MM.1S (cell line): Measurements from ENCODE around the gene HNRNPLL.

Experiments
- DNase-seq: peaks from one replicate; pipeline ENCODE4 v3.0.0-alpha.2; 2015
- H2AFZ ChIP-seq: fragments of 300-600 bp; sonication (generic); 2 replicates; pipeline ENCODE4 v1.6.0; 2016; ENCODE audit warnings: antibody characterized with exemption, low read length
- H3F3A ChIP-seq: fragments of 300-600 bp; sonication (generic); 2 replicates; pipeline ENCODE4 v1.6.1; 2016; ENCODE audit warnings: mild to moderate bottlenecking, antibody characterized with exemption, low read length, moderate library complexity, mixed read lengths; ENCODE audit not compliant: insufficient read depth
- H3K27ac ChIP-seq: fragments of 300-600 bp; sonication (generic); 2 replicates; pipeline ENCODE4 v1.5.1; 2016; ENCODE audit warnings: mild to moderate bottlenecking, low read length
- H3K27me3 ChIP-seq: fragments of 300-600 bp; sonication (generic); replicated peaks from 2 replicates; pipeline ENCODE4 v1.6.0; 2016; ENCODE audit warnings: low read length; ENCODE audit not compliant: insufficient read depth
- H3K36me3 ChIP-seq: fragments of 300-600 bp; sonication (generic); replicated peaks from 2 replicates; pipeline ENCODE4 v1.6.1; 2016; ENCODE audit warnings: mild to moderate bottlenecking, low read length, mixed read lengths; ENCODE audit not compliant: insufficient read depth
- H3K4me1 ChIP-seq: fragments of 300-600 bp; sonication (generic); 2 replicates; pipeline ENCODE4 v1.6.1; 2016; ENCODE audit warnings: low read length, mixed read lengths
- H3K4me2 ChIP-seq: fragments of 300-600 bp; sonication (generic); 2 replicates; pipeline ENCODE4 v1.6.0; 2016; ENCODE audit warnings: low read depth, low read length
- H3K4me3 ChIP-seq: fragments of 300-600 bp; sonication (generic); 2 replicates; pipeline ENCODE4 v1.5.1; 2016; ENCODE audit warnings: low read length, mixed read lengths
- H3K79me2 ChIP-seq: fragments of 300-600 bp; sonication (generic); 2 replicates; pipeline ENCODE4 v1.6.1; 2016; ENCODE audit warnings: mixed run types, low read length, mixed read lengths
- H3K9ac ChIP-seq: fragments of 300-600 bp; sonication (generic); 2 replicates; pipeline ENCODE4 v1.6.1; 2016; ENCODE audit warnings: low read length, mixed read lengths
- H3K9me2 ChIP-seq: fragments of 300-600 bp; sonication (generic); replicated peaks from 2 replicates; pipeline ENCODE4 v1.6.1; 2016; ENCODE audit warnings: mild to moderate bottlenecking, low read length, mixed read lengths; ENCODE audit not compliant: insufficient read depth
- H3K9me3 ChIP-seq: fragments of 300-600 bp; sonication (generic); replicated peaks from 2 replicates; pipeline ENCODE4 v1.6.1; 2016; ENCODE audit warnings: mild to moderate bottlenecking, low read length, mixed read lengths; ENCODE audit not compliant: insufficient read depth
- H4K20me1 ChIP-seq: fragments of 300-600 bp; sonication (generic); 2 replicates; pipeline ENCODE4 v1.6.1; 2016; ENCODE audit warnings: mild to moderate bottlenecking, low read length, moderate library complexity, mixed read lengths; ENCODE audit not compliant: insufficient read depth
- EZH2 ChIP-seq: fragments of 300-600 bp; sonication (generic); optimal IDR thresholded peaks from 2 replicates; pipeline ENCODE3; 2017; ENCODE audit warnings: low read depth, mild to moderate bottlenecking, antibody characterized with exemption, low read length, mixed read lengths
- EZH2phosphoT487 ChIP-seq: fragments of 300-600 bp; sonication (generic); IDR thresholded peaks from 2 replicates; pipeline ENCODE4 v1.6.1; 2018; ENCODE audit warnings: antibody characterized with exemption, low read length
- TF ChIP-seq, protein P1 (sequence below): fragments of 300-600 bp; sonication (generic); IDR thresholded peaks from 2 replicates; pipeline ENCODE4 v1.5.1; 2016; ENCODE audit warnings: antibody characterized with exemption, low read length, mixed read lengths

HNRNPLL gene

GRCh38 chr2:38568724-38569436 is 33.8 kb downstream of the HNRNPLL start:
- no peak overlapping the region for H3K27ac ChIP-seq
- no peaks in the 10 kb centered on the region for H3K79me2 ChIP-seq
- no peak overlapping the region for H3K4me3 ChIP-seq
- H2AFZ ChIP-seq = no peak overlapping the region
- H3K4me1 ChIP-seq = peaks cover 5% of the 10 kb centered on the region; the same call in 1 of the 2 replicates
- DNase-seq = no peak
- H3K27me3 ChIP-seq = no peaks in the 10 kb centered on the region
- H3K36me3 ChIP-seq = no peaks in the 10 kb centered on the region; the same call in 1 of the 2 replicates
- no peaks in the 10 kb centered on the region for H3F3A ChIP-seq
- TF ChIP-seq EZH2phosphoT487 = no peak
- no peak for TF ChIP-seq EZH2
- TF ChIP-seq, protein P1, sequence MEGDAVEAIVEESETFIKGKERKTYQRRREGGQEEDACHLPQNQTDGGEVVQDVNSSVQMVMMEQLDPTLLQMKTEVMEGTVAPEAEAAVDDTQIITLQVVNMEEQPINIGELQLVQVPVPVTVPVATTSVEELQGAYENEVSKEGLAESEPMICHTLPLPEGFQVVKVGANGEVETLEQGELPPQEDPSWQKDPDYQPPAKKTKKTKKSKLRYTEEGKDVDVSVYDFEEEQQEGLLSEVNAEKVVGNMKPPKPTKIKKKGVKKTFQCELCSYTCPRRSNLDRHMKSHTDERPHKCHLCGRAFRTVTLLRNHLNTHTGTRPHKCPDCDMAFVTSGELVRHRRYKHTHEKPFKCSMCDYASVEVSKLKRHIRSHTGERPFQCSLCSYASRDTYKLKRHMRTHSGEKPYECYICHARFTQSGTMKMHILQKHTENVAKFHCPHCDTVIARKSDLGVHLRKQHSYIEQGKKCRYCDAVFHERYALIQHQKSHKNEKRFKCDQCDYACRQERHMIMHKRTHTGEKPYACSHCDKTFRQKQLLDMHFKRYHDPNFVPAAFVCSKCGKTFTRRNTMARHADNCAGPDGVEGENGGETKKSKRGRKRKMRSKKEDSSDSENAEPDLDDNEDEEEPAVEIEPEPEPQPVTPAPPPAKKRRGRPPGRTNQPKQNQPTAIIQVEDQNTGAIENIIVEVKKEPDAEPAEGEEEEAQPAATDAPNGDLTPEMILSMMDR = no peak
- H3K9ac ChIP-seq = no peak overlapping the region
- no peak overlapping the region for H3K4me2 ChIP-seq
- no peaks in the 10 kb centered on the region for H3K9me3 ChIP-seq
- H4K20me1 ChIP-seq = no peaks in the 10 kb centered on the region
- no peaks in the 10 kb centered on the region for H3K9me2 ChIP-seq

DNA sequence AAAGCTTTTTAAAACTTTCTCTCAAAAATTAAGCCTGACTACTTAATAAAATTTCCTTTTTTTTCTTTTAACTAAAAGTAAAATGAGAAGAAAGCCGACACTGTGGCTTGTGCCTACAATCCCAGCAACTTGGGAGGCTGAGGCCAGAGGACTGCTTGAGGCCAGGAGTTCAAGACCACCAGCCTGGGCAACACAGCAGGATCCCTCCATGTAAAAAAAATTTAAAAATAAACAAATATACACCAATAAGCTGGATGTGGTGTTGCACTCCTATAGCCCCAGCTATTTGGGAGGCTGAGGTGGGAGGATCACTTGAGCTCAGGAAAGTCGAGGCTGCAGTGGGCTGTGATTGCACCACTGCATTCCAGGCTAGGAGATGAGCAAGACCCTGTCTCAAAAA is 37.4 kb downstream of the HNRNPLL start:
- Histone ChIP-seq H3K4me3 (no peak overlapping the region), H3K9ac (no peak overlapping the region), H2AFZ (no peak overlapping the region), H3K4me1 (no peaks in the 10 kb centered on the region), H3F3A (no peaks in the 10 kb centered on the region), H3K4me2 (no peak overlapping the region), H4K20me1 (no peaks in the 10 kb centered on the region), H3K9me3 (no peaks in the 10 kb centered on the region), H3K36me3 (no peaks in the 10 kb centered on the region; the same call in 1 of the 2 replicates), H3K9me2 (no peaks in the 10 kb centered on the region), H3K27me3 (no peaks in the 10 kb centered on the region), H3K27ac (no peak overlapping the region), H3K79me2 (no peaks in the 10 kb centered on the region)
- no peak for TF ChIP-seq EZH2phosphoT487
- TF ChIP-seq, protein P1 = no peak
- TF ChIP-seq EZH2 = no peak
- no peak for DNase-seq

- H3K27ac ChIP-seq = no peak overlapping the region
- TF ChIP-seq EZH2 (no peak), EZH2phosphoT487 (no peak)
- TF ChIP-seq, protein P1 = no peak
Measured at GRCh38 chr2:38561691-38562090, 41.0 kb downstream of the HNRNPLL start.

More at GRCh38 chr2:38561691-38562090, 41.0 kb downstream of the HNRNPLL start:
- Histone ChIP-seq H3K9me3 (no peaks in the 10 kb centered on the region), H2AFZ (no peak overlapping the region), H3F3A (no peaks in the 10 kb centered on the region), H3K79me2 (no peaks in the 10 kb centered on the region), H3K36me3 (no peaks in the 10 kb centered on the region), H4K20me1 (no peaks in the 10 kb centered on the region), H3K27me3 (no peaks in the 10 kb centered on the region), H3K9me2 (no peaks in the 10 kb centered on the region), H3K4me3 (no peak overlapping the region), H3K4me1 (no peaks in the 10 kb centered on the region), H3K4me2 (no peak overlapping the region), H3K9ac (no peak overlapping the region)
- no peak for DNase-seq
